Kidney (tissue), 14 donors: ENCODE data around the gene CCDC157. TPM values are rescaled to one million over a fixed set of nuclear protein-coding genes. Genes with fewer than 3 reads are reported as not detected.
A peak's percentile ranks its signal among the peaks of the same experiment; 100 is the strongest.

Experiments used
- DNase-seq, 5 donors: peaks; one replicate each; pipeline ENCODE4 v3.0.0-alpha.2; 2013 to 2020
- FAIRE-seq: peaks from 2 replicates; lab custom pipeline; 2012; peaks lifted over from hg19 to GRCh38; lab: Jason Lieb, UNC
- H3K27ac ChIP-seq, 2 donors: one replicate each; pipeline ENCODE4 v1.7.0; 2013; ENCODE audit warnings: low read depth in 2 of 2, low read length in 2 of 2, inconsistent platforms in 1 of 2
- H3K27me3 ChIP-seq: one replicate; pipeline ENCODE4 v1.7.1; 2013; ENCODE audit warnings: low read length, inconsistent platforms; ENCODE audit not compliant: control insufficient read depth, insufficient read depth
- H3K36me3 ChIP-seq, 3 donors: one replicate each; pipeline versions ENCODE4 v1.7.0 to v1.7.1; 2013; ENCODE audit warnings: low read length in 3 of 3, control low read depth in 1 of 3, inconsistent platforms in 1 of 3; ENCODE audit not compliant: insufficient read depth in 3 of 3, control insufficient read depth in 2 of 3
- H3K4me1 ChIP-seq, 3 donors: one replicate each; pipeline versions ENCODE4 v1.7.0 to v1.7.1; 2013; ENCODE audit warnings: low read length in 3 of 3, inconsistent platforms in 1 of 3, low read depth in 1 of 3; ENCODE audit not compliant: control insufficient read depth in 2 of 3, insufficient read depth in 2 of 3
- H3K4me3 ChIP-seq, 3 donors: one replicate each; pipeline versions ENCODE4 v1.7.0 to v1.8.1; 2013; ENCODE audit warnings: low read length in 3 of 3, control low read depth in 1 of 3, inconsistent platforms in 1 of 3
- H3K9ac ChIP-seq, 3 donors: one replicate each; pipeline versions ENCODE4 v1.7.0 to v1.7.1; 2013; ENCODE audit warnings: low read length in 3 of 3, control low read depth in 1 of 3, inconsistent platforms in 1 of 3
- H3K9me3 ChIP-seq, 3 donors: one replicate each; pipeline versions ENCODE4 v1.7.0 to v1.7.1; 2013; ENCODE audit warnings: low read length in 3 of 3, control low read depth in 1 of 3, inconsistent platforms in 1 of 3; ENCODE audit not compliant: control insufficient read depth in 2 of 3, insufficient read depth in 1 of 3
- CTCF ChIP-seq: IDR thresholded peaks from 3 replicates; pipeline ENCODE4 v1.5.1; 2012; ENCODE audit warnings: mild to moderate bottlenecking, moderate library complexity, borderline replicate concordance; ENCODE audit not compliant: insufficient read depth; ENCODE audit errors: extremely low read depth
- intact Hi-C: fragments of 100-400 bp; cut with DNase I; formaldehyde crosslinking; loops from one replicate; pipeline ENCODE4 v1.11.1; 2022
- polyA plus RNA-seq: library from polyadenylated mRNA; stranded (reverse); fragments of 350-450 nt; fragmentation: Illumina TruSeq; extraction: RNeasy Lipid Tissue Mini Kit (QIAGEN cat#74804); gene quantifications from one replicate; pipeline ENCODE4 v1.2.3, GENCODE V29; 2014; ENCODE audit warnings: low read depth, low replicate concordance; ENCODE audit not compliant: insufficient read depth
- total RNA-seq: library from RNA; stranded (reverse); fragmentation: NEBNext Ultra II Directional; extraction: Animal tissue kit (Norgen Biotek cat#: 25700); gene quantifications from one replicate; pipeline ENCODE4 v1.2.1, GENCODE V29; 2021
- donor health status: control.
- donor health status: control.
- donor health status: control.
- donor health status: control.
- donor health status: control.
- donor health status: DM: yes; HTN: yes; CAD: no.
- donor health status: Normal renal cell carcinoma (clear cell type).

CCDC157 gene
- total and polyA plus RNA-seq, 2 donors from 2014 or later, result 5.1 to 6.0 TPM

- peaks cover 18 to 58% (median 43%) of the 10 kb centered on the region in 3 donors for H3K36me3 ChIP-seq
- H3K9ac ChIP-seq, result no peak overlapping the region
- FAIRE-seq (no peak), DNase-seq (peak in 1 of 5 donors; percentile 53)
- H3K4me1 ChIP-seq, result peaks cover 0 to 2% (median 1%) of the 10 kb centered on the region in 3 donors
- no peaks in the 10 kb centered on the region for H3K9me3 ChIP-seq
- no peak overlapping the region for H3K27ac ChIP-seq
- H3K4me3 ChIP-seq, result no peak overlapping the region
- intact Hi-C loops, result no loop called here
- H3K27me3 ChIP-seq, result no peaks in the 10 kb centered on the region
- no peak for TF ChIP-seq CTCF
Measured at GRCh38 chr22:30348809-30349208, 8.0 kb upstream of the CCDC157 start.

DNA sequence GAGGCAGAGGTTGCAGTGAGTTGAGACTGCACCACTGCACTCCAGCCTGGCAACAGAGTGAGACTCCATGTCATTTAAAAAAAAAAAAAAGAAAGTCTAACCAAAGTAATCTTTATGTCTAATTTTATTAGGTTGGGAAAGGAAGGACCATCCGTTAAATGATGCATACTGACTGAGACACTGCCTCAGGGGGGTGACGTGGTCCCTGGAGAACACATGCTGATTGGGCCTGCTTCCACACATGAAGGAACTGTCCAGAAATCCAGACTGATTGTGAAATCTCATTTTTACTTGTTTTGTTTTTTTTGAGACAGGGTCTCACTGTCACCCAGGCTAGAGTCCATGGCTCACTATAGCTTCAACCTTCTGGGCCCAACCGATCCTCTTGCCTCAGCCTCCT is 5.6 kb upstream of the CCDC157 start:
- no peak for DNase-seq
- H3K36me3 ChIP-seq, result peaks cover 6 to 34% (median 20%) of the 10 kb centered on the region in 3 donors
- H3K27me3 ChIP-seq, result no peaks in the 10 kb centered on the region
- no peak overlapping the region for H3K4me3 ChIP-seq
- H3K9me3 ChIP-seq, result no peaks in the 10 kb centered on the region
- no peak overlapping the region for H3K9ac ChIP-seq
- peaks cover 0 to 15% (median 11%) of the 10 kb centered on the region in 3 donors for H3K4me1 ChIP-seq
- no peak overlapping the region for H3K27ac ChIP-seq
- intact Hi-C loops, result no loop called here
- no peak for TF ChIP-seq CTCF
- FAIRE-seq, result no peak

DNA sequence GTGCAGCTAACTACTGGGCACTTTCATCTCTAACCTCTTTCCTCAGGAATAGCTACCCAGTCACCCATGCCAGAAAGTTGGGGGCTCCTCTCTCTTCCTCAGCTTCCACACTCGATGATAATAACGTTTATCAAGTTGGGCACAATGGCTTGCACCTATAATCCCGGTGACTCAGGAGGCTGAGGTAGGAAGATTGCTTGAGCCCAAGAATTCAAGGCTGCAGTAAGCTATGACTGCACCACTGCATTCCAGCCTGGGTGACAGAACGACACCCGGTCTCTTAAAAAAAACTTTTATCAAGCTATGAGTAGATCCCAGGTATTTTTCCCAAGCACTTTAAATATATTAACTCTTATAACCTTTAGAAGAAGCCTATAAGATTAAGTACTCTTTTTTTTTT is 2.2 kb upstream of the CCDC157 start:
- H3K27me3 ChIP-seq, result no peaks in the 10 kb centered on the region
- no peak overlapping the region for H3K9ac ChIP-seq
- H3K9me3 ChIP-seq, result no peaks in the 10 kb centered on the region
- no peak overlapping the region for H3K4me3 ChIP-seq
- peaks cover 0 to 19% (median 11%) of the 10 kb centered on the region in 3 donors for H3K4me1 ChIP-seq
- peaks cover 4 to 22% (median 15%) of the 10 kb centered on the region in 3 donors for H3K36me3 ChIP-seq
- FAIRE-seq (no peak), DNase-seq (no peak)
- no peak for TF ChIP-seq CTCF
- H3K27ac ChIP-seq, result no peak overlapping the region
- intact Hi-C loops, result no loop called here

GRCh38 chr22:30357236-30357570 is 396 bp downstream of the CCDC157 start:
- intact Hi-C loops, result no loop called here
- Histone ChIP-seq H3K9me3 (no peaks in the 10 kb centered on the region), H3K9ac (peak overlapping the region in 2 of 3 donors; percentile 78 to 84), H3K27me3 (no peaks in the 10 kb centered on the region), H3K4me3 (peak overlapping the region; percentile 76 to 97 (median 94)), H3K4me1 (peaks cover 0 to 19% (median 11%) of the 10 kb centered on the region in 3 donors), H3K36me3 (peaks cover 0 to 8% (median 6%) of the 10 kb centered on the region in 3 donors), H3K27ac (no peak overlapping the region)
- DNase-seq, result no peak
- no peak for FAIRE-seq
- TF ChIP-seq CTCF, result no peak
